OCI-M2 (cell line): ENCODE results near the gene HGFAC.

Source experiments
- DNase-seq: peaks from one replicate; lab custom pipeline; 2025; ENCODE audit not compliant: unreplicated experiment; lab: John Stamatoyannopoulos, UW

HGFAC gene

DNA sequence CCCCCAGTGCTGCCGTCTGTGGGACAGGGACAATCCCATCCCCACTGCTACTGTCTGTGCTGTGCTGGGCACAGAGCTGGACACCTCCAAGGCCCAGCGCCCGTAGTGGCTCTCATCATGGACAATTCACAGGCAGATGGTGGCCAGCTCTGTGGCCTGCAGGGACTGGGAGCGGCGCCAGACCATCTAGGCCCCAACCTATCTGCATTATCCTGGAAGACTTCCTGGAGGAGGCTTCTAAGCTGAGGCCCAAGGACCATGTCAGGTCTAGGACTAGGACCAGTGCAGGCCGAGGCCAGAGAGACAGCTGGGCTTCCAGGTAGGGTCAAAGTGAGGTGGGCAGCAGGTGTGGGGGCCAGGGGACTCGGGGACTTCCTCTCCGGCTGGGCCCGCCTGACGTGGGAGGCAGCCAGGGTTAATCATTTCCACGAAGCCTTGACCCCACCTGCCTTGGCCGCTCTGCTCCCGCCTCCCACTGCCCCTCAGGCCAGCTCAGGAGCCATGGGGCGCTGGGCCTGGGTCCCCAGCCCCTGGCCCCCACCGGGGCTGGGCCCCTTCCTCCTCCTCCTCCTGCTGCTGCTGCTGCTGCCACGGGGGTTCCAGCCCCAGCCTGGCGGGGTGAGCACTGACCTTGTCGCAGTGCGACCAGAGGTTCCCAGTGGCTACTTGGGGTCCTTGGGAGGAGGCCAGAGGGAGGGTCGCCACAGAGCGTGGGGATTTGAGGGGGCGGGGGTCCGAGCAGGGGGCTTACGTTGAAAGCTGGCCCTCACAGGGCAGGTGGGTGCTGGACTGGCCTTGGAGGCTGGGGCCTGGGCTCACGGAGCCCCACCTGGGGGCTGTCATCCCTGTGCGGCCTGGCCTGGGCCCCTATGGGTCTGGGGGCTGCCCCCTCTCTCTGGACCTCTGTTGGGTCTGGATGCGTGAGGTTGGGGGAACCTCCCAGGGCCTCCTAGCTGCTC lies at the start of gene HGFAC:
HGFAC (plus strand) TSS at position 468 of the 959 bp plus-strand sequence; CDS start at position 502, 34 bp downstream.
- no peak for DNase-seq

GRCh38 chr4:3392321-3392720 lies 49.4 kb upstream of the HGFAC start:
- no peak for DNase-seq

DNA sequence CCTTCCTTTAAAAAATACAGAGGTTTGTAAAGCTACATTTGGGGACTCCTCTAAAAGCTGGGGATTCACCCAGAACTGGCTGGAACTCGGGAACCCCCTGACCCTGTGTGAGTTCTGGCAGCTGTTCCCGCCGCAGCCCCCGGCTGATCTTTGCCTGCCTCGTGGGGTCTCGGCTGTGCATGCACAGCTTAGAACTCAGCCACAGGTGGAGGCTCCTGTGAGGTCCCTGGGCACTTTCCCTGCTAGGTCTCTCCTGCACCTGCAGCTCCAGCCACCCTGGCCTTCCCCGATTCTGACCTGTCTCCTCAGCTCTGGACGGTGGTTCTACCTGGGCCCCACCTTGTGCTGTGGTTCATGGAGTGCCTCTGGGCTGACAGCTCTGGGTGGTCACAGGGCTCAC lies 48.6 kb upstream of the HGFAC start:
- no peak for DNase-seq

GRCh38 chr4:3396600-3396999 lies 45.2 kb upstream of the HGFAC start:
- DNase-seq: no peak

- DNase-seq: no peak
Observed at GRCh38 chr4:3397128-3397527, 44.6 kb upstream of the HGFAC start.

GRCh38 chr4:3399277-3400194 lies 42.2 kb upstream of the HGFAC start:
- DNase-seq: no peak

DNA sequence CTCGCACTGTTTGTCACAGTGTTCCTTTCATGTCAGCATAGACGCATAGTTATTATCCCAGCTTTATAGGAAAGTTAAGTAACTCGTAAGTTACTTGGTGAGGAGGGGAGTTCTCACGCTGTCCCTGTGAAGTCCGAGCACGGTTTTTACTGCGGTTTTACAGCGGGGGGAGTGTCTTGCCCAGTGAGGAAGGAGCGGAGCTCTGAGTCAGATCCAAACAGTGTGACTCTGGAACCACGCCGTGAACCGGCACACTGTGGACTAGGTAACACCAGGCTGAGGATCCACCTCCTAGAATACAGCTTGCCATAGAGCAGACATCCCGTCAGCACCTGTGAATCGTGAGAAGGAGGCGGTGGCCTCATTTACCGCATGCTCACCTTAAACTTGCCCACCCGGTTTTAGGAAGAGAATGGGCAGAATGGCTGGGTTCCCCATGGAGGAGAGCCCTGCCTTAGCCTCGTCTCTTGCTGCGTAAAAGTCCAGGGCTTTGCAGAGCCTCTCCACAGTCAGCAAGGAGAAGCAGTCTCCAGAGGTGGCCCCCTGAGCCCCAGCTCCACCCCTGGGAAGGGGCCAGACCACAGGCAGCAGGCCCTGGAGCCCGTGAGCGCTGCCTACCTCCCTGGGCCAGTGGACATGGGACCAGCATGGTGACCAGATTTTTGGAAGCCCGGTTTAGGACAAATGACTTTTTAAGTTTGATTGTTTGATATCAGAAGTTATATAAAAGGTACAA lies 40.2 kb upstream of the HGFAC start:
- no peak for DNase-seq

DNA sequence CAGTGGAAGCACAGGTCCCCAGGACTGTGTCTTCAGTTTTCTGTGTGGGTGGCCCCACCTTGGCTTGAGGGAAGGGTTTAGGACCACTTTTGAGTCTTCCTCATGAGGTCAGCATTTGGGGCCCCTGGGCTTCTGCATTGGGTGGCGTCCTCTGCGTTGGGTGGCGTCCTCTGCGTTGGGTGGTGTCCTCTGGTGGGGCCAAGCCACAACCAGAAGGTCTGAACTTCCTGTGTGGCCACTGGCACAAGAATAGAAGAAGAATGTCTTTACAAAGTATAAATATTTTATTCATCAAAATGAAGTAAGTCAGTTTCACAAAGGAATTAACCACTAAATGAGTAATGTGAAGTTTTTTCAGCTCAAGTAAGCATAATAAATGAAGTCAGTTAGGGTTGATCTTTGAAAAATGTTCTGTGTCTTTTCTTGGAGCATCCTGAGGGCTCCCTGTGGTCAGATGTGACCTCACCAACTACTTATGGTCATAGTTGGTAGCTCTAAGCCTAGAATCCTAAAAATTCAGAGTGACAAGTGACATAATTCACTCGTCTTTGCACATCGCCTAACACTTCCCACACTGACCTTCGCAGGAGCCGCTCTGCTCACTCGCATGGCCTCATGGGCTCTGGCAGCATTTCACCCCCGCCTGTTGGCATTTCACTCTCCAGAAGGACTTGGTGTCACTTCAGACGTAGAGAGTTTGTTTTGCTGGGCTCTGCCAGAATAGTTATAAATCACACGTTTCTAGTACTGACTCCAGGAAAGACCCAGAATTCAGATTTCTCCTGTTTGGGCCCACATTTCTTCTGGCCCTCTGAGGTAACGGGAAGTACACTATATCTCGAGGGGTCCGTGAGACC lies 39.0 kb upstream of the HGFAC start:
- no peak for DNase-seq

GRCh38 chr4:3403348-3403906 lies 38.3 kb upstream of the HGFAC start:
- DNase-seq: no peak

- no peak for DNase-seq
Observed at GRCh38 chr4:3404546-3404945, 37.2 kb upstream of the HGFAC start.

- no peak for DNase-seq
Observed at GRCh38 chr4:3405176-3405575, 36.6 kb upstream of the HGFAC start.

DNA sequence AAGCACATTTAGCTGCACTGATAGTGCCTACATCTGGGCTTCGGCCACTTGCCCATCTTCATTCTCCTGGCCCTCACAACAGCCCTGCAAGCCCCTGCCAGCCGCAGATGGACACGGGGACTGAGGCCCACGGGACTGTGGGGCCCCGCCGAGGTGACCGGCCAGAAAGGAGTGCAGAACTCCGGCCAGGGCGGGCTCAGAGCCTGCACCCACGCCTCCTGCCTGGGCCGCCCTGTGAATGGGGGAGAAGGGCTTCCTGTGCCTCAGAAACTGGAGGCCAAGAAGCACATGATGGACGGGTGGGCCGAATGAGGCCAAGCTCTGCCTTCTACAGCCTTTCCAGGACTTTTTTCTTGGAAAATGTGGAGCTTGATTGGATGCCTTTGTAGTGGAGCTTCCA lies 35.7 kb upstream of the HGFAC start:
- DNase-seq: no peak

- no peak for DNase-seq
Observed at GRCh38 chr4:3406431-3406830, 35.3 kb upstream of the HGFAC start.

DNA sequence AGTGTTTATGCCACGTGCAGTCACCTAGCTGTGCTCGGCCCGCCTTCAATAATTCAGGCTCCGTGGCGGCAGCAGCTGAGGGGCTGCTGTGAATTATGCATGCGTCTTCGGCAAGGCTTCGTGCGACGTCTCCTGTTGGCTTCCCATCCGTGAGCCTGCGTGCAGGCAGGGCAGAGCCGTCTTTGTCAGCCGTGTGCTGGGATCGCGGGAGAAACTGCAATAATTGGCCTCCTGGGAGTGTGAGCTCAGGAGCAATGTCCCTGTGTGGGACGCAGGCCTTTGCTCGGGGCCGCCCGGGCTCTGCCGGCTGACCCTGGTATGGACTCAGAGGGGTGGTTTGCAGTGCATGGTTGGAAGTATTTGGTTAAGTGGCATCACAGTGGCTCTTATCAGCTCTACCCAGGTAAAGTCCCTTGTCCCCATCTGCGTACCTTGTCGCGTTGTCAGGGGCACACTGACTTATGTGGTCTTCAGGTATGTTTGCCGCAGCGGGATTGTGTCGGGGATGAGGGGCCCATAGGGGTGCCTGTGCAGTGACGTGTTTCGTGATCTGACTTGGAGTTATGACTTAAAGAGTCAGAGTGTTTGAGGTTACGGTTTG lies 34.5 kb upstream of the HGFAC start:
- DNase-seq: no peak

- DNase-seq: no peak
Observed at GRCh38 chr4:3407930-3408792, 33.6 kb upstream of the HGFAC start.

GRCh38 chr4:3408793-3409330 lies 32.9 kb upstream of the HGFAC start:
- no peak for DNase-seq

DNA sequence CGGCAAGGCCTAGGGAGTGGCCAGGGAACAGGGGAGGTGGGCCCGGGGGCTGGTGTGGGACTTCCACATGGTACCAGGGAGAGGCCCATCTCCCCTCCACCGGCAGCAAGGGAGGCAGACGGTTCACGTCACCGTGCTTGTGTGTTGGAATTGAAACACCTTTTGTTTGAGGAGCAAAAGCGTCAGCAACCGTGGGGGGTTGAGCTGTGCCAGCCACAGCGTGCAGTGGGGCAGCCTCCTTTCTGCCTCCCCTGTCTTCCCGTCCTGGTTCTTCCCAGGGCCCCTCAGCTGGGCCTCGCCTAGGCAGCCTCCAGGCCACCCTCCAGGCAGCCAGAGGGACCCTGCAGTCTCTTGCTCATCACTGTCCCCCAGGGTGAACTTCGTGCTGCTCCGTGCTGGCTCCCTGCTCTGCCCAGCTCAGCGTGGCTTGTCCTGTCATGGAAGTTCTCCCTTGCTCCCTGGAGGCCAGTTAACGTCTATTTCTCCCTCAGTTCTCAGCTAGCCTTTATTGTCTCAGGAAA lies 32.1 kb upstream of the HGFAC start:
- no peak for DNase-seq
